Measurements from ENCODE around the gene PARD3B. TPM values are rescaled to one million over a fixed set of nuclear protein-coding genes. Genes with fewer than 3 reads are reported as not detected.

PARD3B gene
- total RNA-seq, 2 experiments from 2014 or later = 0.16 TPM; not detected in 1

- H3K27me3 Mint-ChIP-seq = no peaks in the 10 kb centered on the region
- H3K36me3 Mint-ChIP-seq = no peaks in the 10 kb centered on the region
- H3K4me1 Mint-ChIP-seq = peaks cover 17% of the 10 kb centered on the region
- no peaks in the 10 kb centered on the region for H3K9me3 Mint-ChIP-seq (ENCODE audit: low read depth)
- ATAC-seq (no peak), DNase-seq (no peak)
- CTCF ChIA-PET = no interaction called here
- no peak overlapping the region for H3K27ac Mint-ChIP-seq
- H3K4me3 Mint-ChIP-seq = no peak overlapping the region
These were observed 254.5 kb downstream of the PARD3B start for GRCh38 chr2:204799791-204800190.

- H3K4me1 Mint-ChIP-seq = peaks cover 6% of the 10 kb centered on the region
- CTCF ChIA-PET = no interaction called here
- H3K4me3 Mint-ChIP-seq = no peak overlapping the region
- DNase-seq = no peak
- H3K27me3 Mint-ChIP-seq = no peaks in the 10 kb centered on the region
- H3K27ac Mint-ChIP-seq = no peak overlapping the region
- ATAC-seq = no peak
- peaks cover 2% of the 10 kb centered on the region for H3K36me3 Mint-ChIP-seq
- H3K9me3 Mint-ChIP-seq (ENCODE audit: low read depth) = peaks cover 5% of the 10 kb centered on the region
These were observed 263.2 kb downstream of the PARD3B start for GRCh38 chr2:204808494-204808893.

- DNase-seq (no peak), ATAC-seq (no peak)
- H3K4me1 Mint-ChIP-seq = no peaks in the 10 kb centered on the region
- CTCF ChIA-PET = no interaction called here
- H3K4me3 Mint-ChIP-seq = no peak overlapping the region
- no peak overlapping the region for H3K27ac Mint-ChIP-seq
- peaks cover 16% of the 10 kb centered on the region for H3K9me3 Mint-ChIP-seq (ENCODE audit: low read depth)
- H3K27me3 Mint-ChIP-seq = no peaks in the 10 kb centered on the region
- peaks cover under 1% of the 10 kb centered on the region for H3K36me3 Mint-ChIP-seq
These were observed 279.6 kb downstream of the PARD3B start for GRCh38 chr2:204824751-204825453.

GRCh38 chr2:204825681-204826080 lies 280.4 kb downstream of the PARD3B start:
- peaks cover 17% of the 10 kb centered on the region for H3K9me3 Mint-ChIP-seq (ENCODE audit: low read depth)
- no peak overlapping the region for H3K4me3 Mint-ChIP-seq
- no peak overlapping the region for H3K27ac Mint-ChIP-seq
- CTCF ChIA-PET = no interaction called here
- DNase-seq = no peak
- no peaks in the 10 kb centered on the region for H3K27me3 Mint-ChIP-seq
- peaks cover 1% of the 10 kb centered on the region for H3K36me3 Mint-ChIP-seq
- H3K4me1 Mint-ChIP-seq = no peaks in the 10 kb centered on the region
- no peak for ATAC-seq

- CTCF ChIA-PET = no interaction called here
- no peak overlapping the region for H3K4me3 Mint-ChIP-seq
- peaks cover 1% of the 10 kb centered on the region for H3K36me3 Mint-ChIP-seq
- H3K27me3 Mint-ChIP-seq = no peaks in the 10 kb centered on the region
- peaks cover 11% of the 10 kb centered on the region for H3K9me3 Mint-ChIP-seq (ENCODE audit: low read depth)
- no peaks in the 10 kb centered on the region for H3K4me1 Mint-ChIP-seq
- no peak overlapping the region for H3K27ac Mint-ChIP-seq
- no peak for DNase-seq
- no peak for ATAC-seq
These were observed 282.7 kb downstream of the PARD3B start for GRCh38 chr2:204827701-204828590.

- no peak overlapping the region for H3K27ac Mint-ChIP-seq
- no peak overlapping the region for H3K4me3 Mint-ChIP-seq
- no peak for ATAC-seq
- peaks cover 2% of the 10 kb centered on the region for H3K9me3 Mint-ChIP-seq (ENCODE audit: low read depth)
- peaks cover 2% of the 10 kb centered on the region for H3K27me3 Mint-ChIP-seq
- CTCF ChIA-PET = no interaction called here
- H3K36me3 Mint-ChIP-seq = peaks cover 1% of the 10 kb centered on the region
- no peak for DNase-seq
- H3K4me1 Mint-ChIP-seq = no peaks in the 10 kb centered on the region
These were observed 289.6 kb downstream of the PARD3B start for GRCh38 chr2:204834716-204835384.

- no peak overlapping the region for H3K4me3 Mint-ChIP-seq
- no peak for ATAC-seq
- CTCF ChIA-PET = no interaction called here
- peaks cover 4% of the 10 kb centered on the region for H3K4me1 Mint-ChIP-seq
- no peaks in the 10 kb centered on the region for H3K36me3 Mint-ChIP-seq
- H3K27ac Mint-ChIP-seq = no peak overlapping the region
- H3K27me3 Mint-ChIP-seq = peaks cover 2% of the 10 kb centered on the region
- no peaks in the 10 kb centered on the region for H3K9me3 Mint-ChIP-seq (ENCODE audit: low read depth)
- no peak for DNase-seq
These were observed 290.5 kb downstream of the PARD3B start for GRCh38 chr2:204835786-204836185.

- H3K4me3 Mint-ChIP-seq = no peak overlapping the region
- no peak for ATAC-seq
These were observed 295.2 kb downstream of the PARD3B start for GRCh38 chr2:204840504-204840903.

GRCh38 chr2:204842068-204842467 lies 296.8 kb downstream of the PARD3B start:
- DNase-seq (no peak), ATAC-seq (no peak)
- CTCF ChIA-PET = no interaction called here
- Mint-ChIP-seq H3K36me3 (no peaks in the 10 kb centered on the region), H3K4me1 (peaks cover 4% of the 10 kb centered on the region), H3K9me3 (ENCODE audit: low read depth) (no peaks in the 10 kb centered on the region), H3K27me3 (peaks cover 2% of the 10 kb centered on the region), H3K27ac (no peak overlapping the region), H3K4me3 (no peak overlapping the region)

More at GRCh38 chr2:204840504-204840903, 295.2 kb downstream of the PARD3B start:
- Mint-ChIP-seq H3K4me1 (peaks cover 4% of the 10 kb centered on the region), H3K9me3 (ENCODE audit: low read depth) (no peaks in the 10 kb centered on the region), H3K27ac (no peak overlapping the region), H3K27me3 (peaks cover 2% of the 10 kb centered on the region), H3K36me3 (no peaks in the 10 kb centered on the region)
- DNase-seq = no peak
- CTCF ChIA-PET = no interaction called here

- Mint-ChIP-seq H3K9me3 (ENCODE audit: low read depth) (no peaks in the 10 kb centered on the region), H3K4me3 (no peak overlapping the region), H3K4me1 (peaks cover 4% of the 10 kb centered on the region), H3K27me3 (peaks cover 2% of the 10 kb centered on the region), H3K27ac (no peak overlapping the region), H3K36me3 (no peaks in the 10 kb centered on the region)
- ATAC-seq (no peak), DNase-seq (no peak)
- CTCF ChIA-PET = no interaction called here
These were observed 297.6 kb downstream of the PARD3B start for GRCh38 chr2:204842661-204843485.

- CTCF ChIA-PET = no interaction called here
- no peak overlapping the region for H3K4me3 Mint-ChIP-seq
- ATAC-seq = no peak
- H3K27me3 Mint-ChIP-seq = no peaks in the 10 kb centered on the region
- no peaks in the 10 kb centered on the region for H3K36me3 Mint-ChIP-seq
- H3K9me3 Mint-ChIP-seq (ENCODE audit: low read depth) = no peaks in the 10 kb centered on the region
- no peaks in the 10 kb centered on the region for H3K4me1 Mint-ChIP-seq
- DNase-seq = no peak
- no peak overlapping the region for H3K27ac Mint-ChIP-seq
These were observed 301.2 kb downstream of the PARD3B start for GRCh38 chr2:204846471-204846870.

GRCh38 chr2:204849892-204850291 lies 304.6 kb downstream of the PARD3B start:
- H3K9me3 Mint-ChIP-seq (ENCODE audit: low read depth) = no peaks in the 10 kb centered on the region
- no peak for DNase-seq
- no peak overlapping the region for H3K27ac Mint-ChIP-seq
- no peak for ATAC-seq
- no peaks in the 10 kb centered on the region for H3K36me3 Mint-ChIP-seq
- no peaks in the 10 kb centered on the region for H3K27me3 Mint-ChIP-seq
- H3K4me3 Mint-ChIP-seq = no peak overlapping the region
- CTCF ChIA-PET = no interaction called here
- H3K4me1 Mint-ChIP-seq = no peaks in the 10 kb centered on the region

- no peaks in the 10 kb centered on the region for H3K27me3 Mint-ChIP-seq
- DNase-seq (no peak), ATAC-seq (no peak)
- no peaks in the 10 kb centered on the region for H3K4me1 Mint-ChIP-seq
- H3K9me3 Mint-ChIP-seq (ENCODE audit: low read depth) = no peaks in the 10 kb centered on the region
- H3K36me3 Mint-ChIP-seq = no peaks in the 10 kb centered on the region
- CTCF ChIA-PET = no interaction called here
- H3K4me3 Mint-ChIP-seq = no peak overlapping the region
- H3K27ac Mint-ChIP-seq = no peak overlapping the region
These were observed 305.3 kb downstream of the PARD3B start for GRCh38 chr2:204850581-204850980.
